Stimulated activated CD4-positive, alpha-beta T cell treated with anti-CD3 and anti-CD28 coated beads, Interleukin-1b, Interleukin-23, amount 100 ng/mL, for 1 hour (primary cell): ENCODE measurements around the gene MYO10.

Experiments
- DNase-seq, 2 donors: peaks; one replicate each; pipeline ENCODE4 v3.0.0-alpha.2; 2020; ENCODE audit warnings: low read depth in 2 of 2

The MYO10 gene

GRCh38 chr5:16713386-16713928 is 222.6 kb downstream of the MYO10 start:
- no peak for DNase-seq

- DNase-seq = no peak
These were observed 223.5 kb downstream of the MYO10 start for GRCh38 chr5:16712620-16713019.

GRCh38 chr5:16712178-16712577 is 223.9 kb downstream of the MYO10 start:
- no peak for DNase-seq

DNA sequence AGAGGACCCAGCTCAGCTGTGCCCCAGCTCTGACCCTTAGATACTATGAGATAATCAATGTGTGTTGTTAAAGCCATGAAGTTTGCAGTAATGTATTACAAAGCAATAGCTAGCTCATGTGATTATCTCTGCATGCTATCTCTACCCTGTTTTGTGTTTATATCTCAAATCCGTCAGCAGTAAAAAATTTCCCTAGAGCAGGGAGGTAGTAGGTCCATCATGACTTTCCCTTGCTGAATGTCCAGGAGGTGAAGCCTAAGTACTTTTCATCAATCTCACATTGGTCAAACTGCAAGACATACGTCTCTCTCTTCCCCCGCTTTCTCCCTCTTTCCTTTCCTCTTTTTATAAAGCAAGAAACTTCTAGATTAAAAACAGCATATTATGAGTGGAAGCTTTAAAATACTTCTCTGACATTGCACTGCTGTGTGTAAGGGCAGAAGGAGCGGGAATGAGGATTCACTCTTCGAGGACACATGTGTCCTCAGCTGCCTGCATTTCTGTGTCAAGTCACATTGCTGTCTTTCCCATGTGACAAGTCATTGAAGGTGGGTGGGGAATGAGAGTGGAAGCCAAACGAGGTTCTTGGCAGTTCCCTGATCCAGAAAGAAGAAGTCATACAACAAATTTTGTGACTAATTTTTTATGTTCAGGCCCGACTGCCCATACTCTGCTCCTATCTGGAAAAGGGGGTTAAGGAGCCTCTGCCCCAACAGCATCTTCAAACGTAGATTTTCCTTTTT is 226.2 kb downstream of the MYO10 start:
- no peak for DNase-seq

GRCh38 chr5:16707869-16708192 is 228.3 kb downstream of the MYO10 start:
- DNase-seq = no peak

- no peak for DNase-seq
These were observed 228.8 kb downstream of the MYO10 start for GRCh38 chr5:16707168-16707868.

GRCh38 chr5:16704945-16705344 is 231.1 kb downstream of the MYO10 start:
- no peak for DNase-seq

DNA sequence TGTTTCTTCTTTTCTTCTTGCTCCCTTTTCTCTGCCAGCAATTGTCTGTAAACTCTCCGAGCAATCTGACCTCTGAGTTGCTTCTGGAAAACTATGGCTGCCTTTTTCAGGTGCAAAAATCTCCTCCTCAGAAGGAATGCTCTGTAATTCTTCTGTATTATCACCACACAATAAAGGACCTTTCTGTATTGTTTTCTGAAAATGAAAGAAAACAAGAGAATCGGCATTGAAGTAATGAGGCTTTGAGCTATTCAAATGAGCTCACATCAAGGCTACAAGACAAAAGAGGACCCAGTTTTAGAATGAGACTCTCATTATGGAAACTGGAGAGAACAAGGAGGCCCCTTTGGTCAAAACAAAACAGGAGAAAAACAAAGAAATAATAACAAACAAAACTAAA is 233.1 kb downstream of the MYO10 start:
- DNase-seq = no peak

DNA sequence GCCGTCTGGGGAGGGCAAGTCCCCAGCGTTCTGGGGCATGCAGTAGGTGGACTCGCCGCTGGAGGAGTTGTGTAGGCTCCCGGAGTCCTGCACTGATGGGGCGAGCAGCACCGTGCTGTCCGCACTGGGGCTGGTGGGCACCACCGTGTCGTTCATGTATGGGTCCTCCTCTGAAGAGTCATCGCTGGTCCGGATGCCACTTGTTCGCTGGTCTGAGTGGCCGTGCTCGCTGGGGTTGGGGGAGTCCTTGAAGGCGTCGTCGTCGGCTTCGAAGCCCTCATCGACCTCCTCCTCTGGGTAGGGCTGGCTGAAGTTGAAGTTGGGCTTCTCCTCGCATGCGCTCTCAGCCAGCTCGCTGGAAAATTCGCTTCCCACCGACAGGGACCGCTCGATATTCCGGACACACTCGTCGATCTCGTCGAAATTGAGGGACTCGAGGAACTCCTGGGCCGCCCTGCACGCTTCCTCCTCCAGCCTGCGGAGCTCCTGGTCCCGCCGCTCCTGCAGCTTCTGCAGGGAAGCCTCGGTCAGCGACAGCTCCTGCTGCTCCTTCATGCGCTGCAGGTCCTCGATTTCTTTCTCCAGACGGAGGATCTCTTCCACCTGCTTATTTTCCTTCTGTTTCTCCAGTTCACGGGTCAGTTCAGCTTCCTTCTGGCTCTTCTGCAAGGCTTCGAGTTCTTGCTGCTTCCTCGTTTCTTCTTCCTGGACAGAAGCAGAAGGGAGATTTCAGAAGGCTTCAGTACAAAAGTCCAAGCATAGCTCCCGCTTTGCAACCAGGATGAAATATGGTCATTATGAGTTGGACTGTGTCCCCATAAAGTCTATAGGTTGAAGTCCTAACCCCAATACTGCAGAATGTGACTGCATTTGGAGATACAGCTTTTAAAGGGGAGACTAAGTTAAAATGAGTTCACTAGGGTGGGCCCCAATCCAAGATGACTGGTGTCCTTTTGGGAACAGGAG is 234.7 kb downstream of the MYO10 start:
- DNase-seq = no peak

GRCh38 chr5:16700081-16700480 is 236.0 kb downstream of the MYO10 start:
- DNase-seq = no peak

- no peak for DNase-seq
These were observed 240.3 kb downstream of the MYO10 start for GRCh38 chr5:16695779-16696178.

DNA sequence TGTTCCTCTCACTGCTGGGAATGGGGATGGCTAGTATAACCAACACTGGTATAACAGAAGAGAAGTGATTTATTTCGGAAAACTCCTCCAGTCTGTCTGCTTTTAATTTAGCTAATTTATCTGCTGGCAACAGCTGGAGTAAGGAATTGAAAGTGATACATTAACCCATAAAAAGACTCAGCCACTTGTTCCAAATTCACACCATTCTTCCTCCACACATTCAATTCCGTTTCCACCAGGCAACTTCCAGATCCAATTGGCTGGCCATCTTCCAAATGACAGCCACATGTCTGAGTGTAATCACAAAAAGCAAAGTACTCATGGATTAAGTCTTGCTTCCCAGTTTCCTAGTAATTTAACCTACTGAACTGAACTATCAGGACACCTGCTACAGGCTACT is 242.2 kb downstream of the MYO10 start:
- no peak for DNase-seq

DNA sequence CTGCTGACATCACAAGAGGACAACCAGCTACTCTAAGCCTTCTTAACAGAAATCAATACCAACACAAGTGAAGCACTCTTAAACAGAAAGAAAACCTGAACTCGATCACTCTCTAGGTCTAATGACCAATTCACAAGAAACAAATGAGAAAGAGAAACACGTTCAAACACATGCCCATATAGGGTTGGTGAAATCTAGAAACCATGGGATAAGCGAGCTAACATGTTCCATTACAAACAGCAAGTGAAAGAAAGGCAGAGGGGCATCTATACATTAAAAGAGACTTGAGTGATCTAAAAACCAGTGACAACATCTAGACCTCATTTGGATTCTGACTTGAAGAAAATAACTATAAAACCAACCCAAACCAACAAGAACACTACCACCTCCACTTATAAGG is 244.4 kb downstream of the MYO10 start:
- no peak for DNase-seq

GRCh38 chr5:16690243-16690852 is 245.7 kb downstream of the MYO10 start:
- DNase-seq = no peak

GRCh38 chr5:16687898-16688297 is 248.2 kb downstream of the MYO10 start:
- no peak for DNase-seq

GRCh38 chr5:16685069-16685468 is 251.0 kb downstream of the MYO10 start:
- no peak for DNase-seq

GRCh38 chr5:16681876-16682275 is 254.2 kb downstream of the MYO10 start:
- no peak for DNase-seq

- DNase-seq = no peak
These were observed 256.2 kb downstream of the MYO10 start for GRCh38 chr5:16679863-16680262.

DNA sequence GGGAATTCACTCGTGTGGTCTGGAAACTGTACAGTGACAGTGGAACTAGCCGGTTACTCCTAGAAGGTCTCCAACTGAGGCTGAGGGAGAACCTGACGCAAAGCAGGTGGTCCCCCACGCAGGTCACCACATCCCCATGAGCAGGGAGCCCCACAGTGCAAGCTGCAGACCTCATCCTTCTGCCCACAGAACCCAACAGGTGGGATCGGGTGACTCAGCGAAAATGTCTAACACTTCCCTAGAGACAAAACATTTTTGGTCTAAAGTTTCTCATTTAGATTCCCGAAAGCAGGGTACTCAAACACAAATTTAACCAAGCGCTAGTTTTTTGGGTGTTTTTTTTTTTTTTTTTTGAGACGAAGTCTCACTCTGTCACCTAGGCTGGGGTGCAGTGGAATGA is 256.9 kb downstream of the MYO10 start:
- DNase-seq = no peak

DNA sequence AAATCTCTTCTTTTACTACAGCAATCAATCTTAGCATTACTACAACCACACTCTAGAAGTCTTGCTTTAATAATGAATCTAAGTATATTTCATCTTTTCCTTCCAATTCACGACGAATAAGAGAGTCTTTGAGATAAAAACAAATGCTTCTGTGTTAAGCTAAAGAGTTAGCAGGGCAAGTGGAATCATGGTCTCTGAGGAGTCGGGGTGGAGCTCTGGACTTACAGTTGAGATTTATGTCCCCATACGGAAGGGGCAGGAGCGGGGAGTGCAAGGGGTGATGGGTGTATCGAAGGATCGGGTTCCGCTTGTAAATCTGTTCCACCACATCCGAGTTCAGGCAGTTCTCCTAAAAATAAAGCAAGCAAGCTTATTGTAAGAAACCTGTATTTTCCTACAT is 260.3 kb downstream of the MYO10 start:
- DNase-seq = no peak

DNA sequence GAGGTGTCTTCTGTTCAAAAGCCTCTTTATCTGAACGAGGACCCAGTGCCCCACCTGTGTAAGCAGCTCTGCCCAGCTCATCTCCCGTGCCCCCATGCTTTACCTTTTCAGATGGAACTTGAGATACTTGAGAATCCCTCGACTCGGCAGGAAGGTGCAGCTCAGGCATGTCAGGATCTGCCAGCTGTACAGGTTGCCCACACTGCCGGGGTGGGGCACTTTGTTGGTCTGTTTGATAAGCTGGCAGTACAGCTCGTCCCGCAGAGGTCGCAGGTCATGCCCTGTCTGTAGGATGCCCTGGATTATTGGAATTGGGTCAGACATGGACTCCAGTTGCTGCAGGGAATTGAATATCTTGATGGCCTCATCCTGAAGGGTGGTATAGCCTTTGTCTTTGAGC is 261.3 kb downstream of the MYO10 start:
- DNase-seq = no peak
